Measurements from ENCODE around the gene GPX1.
"Not testable (repeated sequence)": the region's sequence is repeated elsewhere in the genome, so short reads cannot be mapped to it uniquely, and the experiment has no call there.

GPX1 gene

GRCh38 chr3:49358217-49358883, at the start of gene GPX1:
TSS of gene GPX1 (minus strand) at chr3:49358353. CDS start at chr3:49358278, 75 bp downstream.
- Histone ChIP-seq H3K27me3 (ENCODE audit: control insufficient read depth, insufficient read depth, low read length) (no peaks in the 10 kb centered on the region), H3K4me1 (ENCODE audit: control insufficient read depth, insufficient read depth, low read length) (peaks cover 17% of the 10 kb centered on the region), H3K9ac (ENCODE audit: low read length) (peak within 1 kb of the TSS; percentile 65), H3K9me3 (ENCODE audit: control insufficient read depth, low read length) (no peaks in the 10 kb centered on the region), H3K4me3 (ENCODE audit: low read length) (peak within 1 kb of the TSS; percentile 28), H3K36me3 (ENCODE audit: control insufficient read depth, insufficient read depth, low read length) (peaks cover 6% of the 10 kb centered on the region)

GRCh38 chr3:49406571-49407565, 48.7 kb upstream of the GPX1 start:
- H3K9ac ChIP-seq (ENCODE audit: low read length): no peak overlapping the region
- H3K4me3 ChIP-seq (ENCODE audit: low read length): no peak overlapping the region
- H3K36me3 ChIP-seq (ENCODE audit: control insufficient read depth, insufficient read depth, low read length): peaks cover under 1% of the 10 kb centered on the region
- no peaks in the 10 kb centered on the region for H3K9me3 ChIP-seq (ENCODE audit: control insufficient read depth, low read length)
- no peaks in the 10 kb centered on the region for H3K27me3 ChIP-seq (ENCODE audit: control insufficient read depth, insufficient read depth, low read length)
- peaks cover 37% of the 10 kb centered on the region for H3K4me1 ChIP-seq (ENCODE audit: control insufficient read depth, insufficient read depth, low read length)

GRCh38 chr3:49405570-49405969, 47.4 kb upstream of the GPX1 start:
- not testable (repeated sequence) for H3K9ac ChIP-seq (ENCODE audit: low read length); H3K27me3 ChIP-seq (ENCODE audit: control insufficient read depth, insufficient read depth, low read length); H3K4me3 ChIP-seq (ENCODE audit: low read length); H3K36me3 ChIP-seq (ENCODE audit: control insufficient read depth, insufficient read depth, low read length); H3K9me3 ChIP-seq (ENCODE audit: control insufficient read depth, low read length)
- H3K4me1 ChIP-seq (ENCODE audit: control insufficient read depth, insufficient read depth, low read length): peaks cover 37% of the 10 kb centered on the region

- no peaks in the 10 kb centered on the region for H3K9me3 ChIP-seq (ENCODE audit: control insufficient read depth, low read length)
- H3K9ac ChIP-seq (ENCODE audit: low read length): no peak overlapping the region
- no peaks in the 10 kb centered on the region for H3K27me3 ChIP-seq (ENCODE audit: control insufficient read depth, insufficient read depth, low read length)
- peaks cover 4% of the 10 kb centered on the region for H3K36me3 ChIP-seq (ENCODE audit: control insufficient read depth, insufficient read depth, low read length)
- no peak overlapping the region for H3K4me3 ChIP-seq (ENCODE audit: low read length)
- H3K4me1 ChIP-seq (ENCODE audit: control insufficient read depth, insufficient read depth, low read length): peaks cover 30% of the 10 kb centered on the region
Measured at GRCh38 chr3:49403891-49404290, 45.7 kb upstream of the GPX1 start.

- H3K4me1 ChIP-seq (ENCODE audit: control insufficient read depth, insufficient read depth, low read length): peaks cover 23% of the 10 kb centered on the region
- no peak overlapping the region for H3K4me3 ChIP-seq (ENCODE audit: low read length)
- peaks cover 4% of the 10 kb centered on the region for H3K36me3 ChIP-seq (ENCODE audit: control insufficient read depth, insufficient read depth, low read length)
- no peak overlapping the region for H3K9ac ChIP-seq (ENCODE audit: low read length)
- no peaks in the 10 kb centered on the region for H3K27me3 ChIP-seq (ENCODE audit: control insufficient read depth, insufficient read depth, low read length)
- no peaks in the 10 kb centered on the region for H3K9me3 ChIP-seq (ENCODE audit: control insufficient read depth, low read length)
Measured at GRCh38 chr3:49401766-49402165, 43.6 kb upstream of the GPX1 start.

GRCh38 chr3:49399461-49399860, 41.3 kb upstream of the GPX1 start:
- Histone ChIP-seq H3K9ac (ENCODE audit: low read length) (no peak overlapping the region), H3K4me1 (ENCODE audit: control insufficient read depth, insufficient read depth, low read length) (peaks cover 13% of the 10 kb centered on the region), H3K36me3 (ENCODE audit: control insufficient read depth, insufficient read depth, low read length) (peaks cover 4% of the 10 kb centered on the region), H3K4me3 (ENCODE audit: low read length) (no peak overlapping the region), H3K27me3 (ENCODE audit: control insufficient read depth, insufficient read depth, low read length) (no peaks in the 10 kb centered on the region), H3K9me3 (ENCODE audit: control insufficient read depth, low read length) (no peaks in the 10 kb centered on the region)

GRCh38 chr3:49397470-49397869, 39.3 kb upstream of the GPX1 start:
- H3K4me1 ChIP-seq (ENCODE audit: control insufficient read depth, insufficient read depth, low read length): peaks cover 4% of the 10 kb centered on the region
- no peak overlapping the region for H3K9ac ChIP-seq (ENCODE audit: low read length)
- H3K4me3 ChIP-seq (ENCODE audit: low read length): no peak overlapping the region
- H3K36me3 ChIP-seq (ENCODE audit: control insufficient read depth, insufficient read depth, low read length): peaks cover 4% of the 10 kb centered on the region
- no peaks in the 10 kb centered on the region for H3K9me3 ChIP-seq (ENCODE audit: control insufficient read depth, low read length)
- H3K27me3 ChIP-seq (ENCODE audit: control insufficient read depth, insufficient read depth, low read length): no peaks in the 10 kb centered on the region

- H3K27me3 ChIP-seq (ENCODE audit: control insufficient read depth, insufficient read depth, low read length); H3K4me1 ChIP-seq (ENCODE audit: control insufficient read depth, insufficient read depth, low read length); H3K36me3 ChIP-seq (ENCODE audit: control insufficient read depth, insufficient read depth, low read length): not testable (repeated sequence)
Measured at GRCh38 chr3:49391310-49391709, 33.2 kb upstream of the GPX1 start.

GRCh38 chr3:49389297-49389696, 31.1 kb upstream of the GPX1 start:
- Histone ChIP-seq H3K36me3 (ENCODE audit: control insufficient read depth, insufficient read depth, low read length) (no peaks in the 10 kb centered on the region), H3K27me3 (ENCODE audit: control insufficient read depth, insufficient read depth, low read length) (no peaks in the 10 kb centered on the region), H3K4me1 (ENCODE audit: control insufficient read depth, insufficient read depth, low read length) (no peaks in the 10 kb centered on the region), H3K9me3 (ENCODE audit: control insufficient read depth, low read length) (no peaks in the 10 kb centered on the region), H3K9ac (ENCODE audit: low read length) (no peak overlapping the region), H3K4me3 (ENCODE audit: low read length) (no peak overlapping the region)

More at GRCh38 chr3:49391310-49391709, 33.2 kb upstream of the GPX1 start:
- not testable (repeated sequence) for H3K4me3 ChIP-seq (ENCODE audit: low read length); H3K9ac ChIP-seq (ENCODE audit: low read length); H3K9me3 ChIP-seq (ENCODE audit: control insufficient read depth, low read length)

- peaks cover 8% of the 10 kb centered on the region for H3K4me1 ChIP-seq (ENCODE audit: control insufficient read depth, insufficient read depth, low read length)
Measured at GRCh38 chr3:49388289-49388820, 30.2 kb upstream of the GPX1 start.

GRCh38 chr3:49387721-49388120, 29.6 kb upstream of the GPX1 start:
- Histone ChIP-seq H3K4me1 (ENCODE audit: control insufficient read depth, insufficient read depth, low read length) (peaks cover 9% of the 10 kb centered on the region), H3K9me3 (ENCODE audit: control insufficient read depth, low read length) (no peaks in the 10 kb centered on the region), H3K36me3 (ENCODE audit: control insufficient read depth, insufficient read depth, low read length) (no peaks in the 10 kb centered on the region), H3K27me3 (ENCODE audit: control insufficient read depth, insufficient read depth, low read length) (no peaks in the 10 kb centered on the region), H3K9ac (ENCODE audit: low read length) (no peak overlapping the region), H3K4me3 (ENCODE audit: low read length) (no peak overlapping the region)

More at GRCh38 chr3:49388289-49388820, 30.2 kb upstream of the GPX1 start:
- H3K27me3 ChIP-seq (ENCODE audit: control insufficient read depth, insufficient read depth, low read length): no peaks in the 10 kb centered on the region
- H3K9ac ChIP-seq (ENCODE audit: low read length): no peak overlapping the region
- H3K36me3 ChIP-seq (ENCODE audit: control insufficient read depth, insufficient read depth, low read length): no peaks in the 10 kb centered on the region
- H3K9me3 ChIP-seq (ENCODE audit: control insufficient read depth, low read length): no peaks in the 10 kb centered on the region
- H3K4me3 ChIP-seq (ENCODE audit: low read length): no peak overlapping the region

Measured in mucosa of stomach (tissue), 1 donor.